OCI-LY1 (cell line): Measurements from ENCODE around the gene ABCC6.

Source experiments
- EZH2 ChIP-seq: fragments of 200-600 bp; sonication (generic), shearing (Covaris generic); IDR thresholded peaks from 2 replicates; pipeline ENCODE4 v1.8.0; 2017; ENCODE audit warnings: borderline replicate concordance, mixed run types, mild to moderate bottlenecking, antibody characterized with exemption, low read length, moderate library complexity, mixed read lengths
- TF ChIP-seq, protein P1 (sequence below): fragments of 200-600 bp; sonication (generic), shearing (Covaris generic); IDR thresholded peaks from 2 replicates; pipeline ENCODE4 v1.5.1; 2017; ENCODE audit warnings: mild to moderate bottlenecking, antibody characterized with exemption, low read length, moderate library complexity, mixed read lengths

DNA sequence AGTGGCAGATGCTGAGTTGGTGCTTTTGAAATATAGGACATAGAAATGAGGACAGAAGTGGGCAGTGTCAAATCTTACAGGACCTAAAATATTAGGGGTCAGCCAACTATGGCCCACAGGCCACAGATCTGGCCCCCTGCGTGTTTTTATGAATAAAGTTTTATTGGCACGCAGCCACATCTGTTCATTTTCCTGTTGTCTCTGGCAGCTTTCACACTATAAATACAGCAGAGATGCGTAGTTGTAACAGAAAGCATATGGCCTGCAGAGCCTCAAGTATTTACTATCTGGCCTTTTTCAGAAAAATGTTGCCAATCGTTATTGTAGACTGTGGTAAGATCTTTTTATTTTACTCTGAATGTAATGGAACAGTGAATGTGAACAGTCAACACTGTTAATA is 82.8 kb downstream of the ABCC6 start:
- TF ChIP-seq, protein P1, sequence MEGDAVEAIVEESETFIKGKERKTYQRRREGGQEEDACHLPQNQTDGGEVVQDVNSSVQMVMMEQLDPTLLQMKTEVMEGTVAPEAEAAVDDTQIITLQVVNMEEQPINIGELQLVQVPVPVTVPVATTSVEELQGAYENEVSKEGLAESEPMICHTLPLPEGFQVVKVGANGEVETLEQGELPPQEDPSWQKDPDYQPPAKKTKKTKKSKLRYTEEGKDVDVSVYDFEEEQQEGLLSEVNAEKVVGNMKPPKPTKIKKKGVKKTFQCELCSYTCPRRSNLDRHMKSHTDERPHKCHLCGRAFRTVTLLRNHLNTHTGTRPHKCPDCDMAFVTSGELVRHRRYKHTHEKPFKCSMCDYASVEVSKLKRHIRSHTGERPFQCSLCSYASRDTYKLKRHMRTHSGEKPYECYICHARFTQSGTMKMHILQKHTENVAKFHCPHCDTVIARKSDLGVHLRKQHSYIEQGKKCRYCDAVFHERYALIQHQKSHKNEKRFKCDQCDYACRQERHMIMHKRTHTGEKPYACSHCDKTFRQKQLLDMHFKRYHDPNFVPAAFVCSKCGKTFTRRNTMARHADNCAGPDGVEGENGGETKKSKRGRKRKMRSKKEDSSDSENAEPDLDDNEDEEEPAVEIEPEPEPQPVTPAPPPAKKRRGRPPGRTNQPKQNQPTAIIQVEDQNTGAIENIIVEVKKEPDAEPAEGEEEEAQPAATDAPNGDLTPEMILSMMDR: no peak
- no peak for TF ChIP-seq EZH2
